ENCODE measurements around the gene ZFP64.

The ZFP64 gene

DNA sequence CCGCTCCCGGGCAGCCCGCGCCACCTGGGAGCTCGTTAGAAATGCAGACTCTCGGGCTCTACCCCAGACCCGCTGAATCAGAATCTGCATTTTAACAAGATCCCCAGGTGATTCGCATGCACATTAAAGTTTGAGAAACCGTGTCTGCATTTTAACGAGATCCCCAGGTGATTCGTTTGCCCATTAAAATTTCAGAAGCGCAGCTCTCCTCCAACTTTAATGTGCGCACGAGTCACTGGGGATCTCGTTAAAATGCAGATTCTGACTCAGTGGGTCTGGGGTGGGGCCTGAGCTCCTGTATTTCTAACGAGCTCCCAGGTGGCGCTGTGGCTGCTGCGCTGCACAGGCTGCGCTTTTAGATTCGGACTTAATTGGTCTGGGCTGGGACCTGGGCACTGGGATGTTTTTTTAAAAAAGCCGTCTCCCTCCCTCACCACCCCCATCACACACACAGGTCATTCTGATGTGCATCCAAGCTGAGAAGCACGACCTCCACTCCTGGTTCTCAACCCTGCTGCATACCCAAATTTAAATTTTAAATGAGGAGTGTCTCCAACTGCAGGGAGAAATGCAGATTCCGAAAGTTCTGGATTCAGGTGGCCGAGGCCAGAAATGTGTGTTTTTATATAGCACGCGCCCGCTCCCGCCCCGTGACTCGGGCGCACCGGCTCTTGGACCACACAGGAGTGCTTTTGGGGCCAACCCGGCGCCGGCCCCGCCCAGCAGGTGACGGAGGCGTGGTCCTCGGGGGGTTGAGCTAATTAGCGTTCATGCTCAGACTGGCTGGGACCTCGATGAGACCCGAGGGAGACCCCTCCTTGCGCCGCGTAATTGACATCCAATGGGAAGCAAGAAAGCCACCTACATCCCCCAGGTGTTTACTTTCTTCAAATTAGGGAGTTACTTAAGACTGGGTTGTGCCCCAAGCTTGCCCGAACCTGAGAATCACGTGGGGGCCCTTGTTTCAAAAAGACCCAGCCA, 85.8 kb downstream of the ZFP64 start (continued):
- TF ChIP-seq, protein P1, sequence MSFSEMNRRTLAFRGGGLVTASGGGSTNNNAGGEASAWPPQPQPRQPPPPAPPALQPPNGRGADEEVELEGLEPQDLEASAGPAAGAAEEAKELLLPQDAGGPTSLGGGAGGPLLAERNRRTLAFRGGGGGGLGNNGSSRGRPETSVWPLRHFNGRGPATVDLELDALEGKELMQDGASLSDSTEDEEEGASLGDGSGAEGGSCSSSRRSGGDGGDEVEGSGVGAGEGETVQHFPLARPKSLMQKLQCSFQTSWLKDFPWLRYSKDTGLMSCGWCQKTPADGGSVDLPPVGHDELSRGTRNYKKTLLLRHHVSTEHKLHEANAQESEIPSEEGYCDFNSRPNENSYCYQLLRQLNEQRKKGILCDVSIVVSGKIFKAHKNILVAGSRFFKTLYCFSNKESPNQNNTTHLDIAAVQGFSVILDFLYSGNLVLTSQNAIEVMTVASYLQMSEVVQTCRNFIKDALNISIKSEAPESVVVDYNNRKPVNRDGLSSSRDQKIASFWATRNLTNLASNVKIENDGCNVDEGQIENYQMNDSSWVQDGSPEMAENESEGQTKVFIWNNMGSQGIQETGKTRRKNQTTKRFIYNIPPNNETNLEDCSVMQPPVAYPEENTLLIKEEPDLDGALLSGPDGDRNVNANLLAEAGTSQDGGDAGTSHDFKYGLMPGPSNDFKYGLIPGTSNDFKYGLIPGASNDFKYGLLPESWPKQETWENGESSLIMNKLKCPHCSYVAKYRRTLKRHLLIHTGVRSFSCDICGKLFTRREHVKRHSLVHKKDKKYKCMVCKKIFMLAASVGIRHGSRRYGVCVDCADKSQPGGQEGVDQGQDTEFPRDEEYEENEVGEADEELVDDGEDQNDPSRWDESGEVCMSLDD (tag by site-specific recombination; IDR thresholded peaks at IDR 0.05) = peak; percentile 27; the same call in 1 of the 2 replicates
- TF ChIP-seq ZXDB (tag by site-specific recombination; IDR thresholded peaks at IDR 0.05) = no peak; the same call in 1 of the 2 replicates
- TF ChIP-seq KLF9 (tag by site-specific recombination; IDR thresholded peaks at IDR 0.05; ENCODE audit: low read depth) = peak; percentile 74
- TF ChIP-seq, protein P2, sequence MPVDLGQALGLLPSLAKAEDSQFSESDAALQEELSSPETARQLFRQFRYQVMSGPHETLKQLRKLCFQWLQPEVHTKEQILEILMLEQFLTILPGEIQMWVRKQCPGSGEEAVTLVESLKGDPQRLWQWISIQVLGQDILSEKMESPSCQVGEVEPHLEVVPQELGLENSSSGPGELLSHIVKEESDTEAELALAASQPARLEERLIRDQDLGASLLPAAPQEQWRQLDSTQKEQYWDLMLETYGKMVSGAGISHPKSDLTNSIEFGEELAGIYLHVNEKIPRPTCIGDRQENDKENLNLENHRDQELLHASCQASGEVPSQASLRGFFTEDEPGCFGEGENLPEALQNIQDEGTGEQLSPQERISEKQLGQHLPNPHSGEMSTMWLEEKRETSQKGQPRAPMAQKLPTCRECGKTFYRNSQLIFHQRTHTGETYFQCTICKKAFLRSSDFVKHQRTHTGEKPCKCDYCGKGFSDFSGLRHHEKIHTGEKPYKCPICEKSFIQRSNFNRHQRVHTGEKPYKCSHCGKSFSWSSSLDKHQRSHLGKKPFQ (tag by site-specific recombination; IDR thresholded peaks at IDR 0.05) = 0 out of 2 replicates have a peak, but pooled peaks have one; percentile 5
- TF ChIP-seq, protein P3, sequence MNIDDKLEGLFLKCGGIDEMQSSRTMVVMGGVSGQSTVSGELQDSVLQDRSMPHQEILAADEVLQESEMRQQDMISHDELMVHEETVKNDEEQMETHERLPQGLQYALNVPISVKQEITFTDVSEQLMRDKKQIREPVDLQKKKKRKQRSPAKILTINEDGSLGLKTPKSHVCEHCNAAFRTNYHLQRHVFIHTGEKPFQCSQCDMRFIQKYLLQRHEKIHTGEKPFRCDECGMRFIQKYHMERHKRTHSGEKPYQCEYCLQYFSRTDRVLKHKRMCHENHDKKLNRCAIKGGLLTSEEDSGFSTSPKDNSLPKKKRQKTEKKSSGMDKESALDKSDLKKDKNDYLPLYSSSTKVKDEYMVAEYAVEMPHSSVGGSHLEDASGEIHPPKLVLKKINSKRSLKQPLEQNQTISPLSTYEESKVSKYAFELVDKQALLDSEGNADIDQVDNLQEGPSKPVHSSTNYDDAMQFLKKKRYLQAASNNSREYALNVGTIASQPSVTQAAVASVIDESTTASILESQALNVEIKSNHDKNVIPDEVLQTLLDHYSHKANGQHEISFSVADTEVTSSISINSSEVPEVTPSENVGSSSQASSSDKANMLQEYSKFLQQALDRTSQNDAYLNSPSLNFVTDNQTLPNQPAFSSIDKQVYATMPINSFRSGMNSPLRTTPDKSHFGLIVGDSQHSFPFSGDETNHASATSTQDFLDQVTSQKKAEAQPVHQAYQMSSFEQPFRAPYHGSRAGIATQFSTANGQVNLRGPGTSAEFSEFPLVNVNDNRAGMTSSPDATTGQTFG (tag by site-specific recombination; IDR thresholded peaks at IDR 0.05; ENCODE audit: borderline replicate concordance) = no peak
- TF ChIP-seq, protein P4, sequence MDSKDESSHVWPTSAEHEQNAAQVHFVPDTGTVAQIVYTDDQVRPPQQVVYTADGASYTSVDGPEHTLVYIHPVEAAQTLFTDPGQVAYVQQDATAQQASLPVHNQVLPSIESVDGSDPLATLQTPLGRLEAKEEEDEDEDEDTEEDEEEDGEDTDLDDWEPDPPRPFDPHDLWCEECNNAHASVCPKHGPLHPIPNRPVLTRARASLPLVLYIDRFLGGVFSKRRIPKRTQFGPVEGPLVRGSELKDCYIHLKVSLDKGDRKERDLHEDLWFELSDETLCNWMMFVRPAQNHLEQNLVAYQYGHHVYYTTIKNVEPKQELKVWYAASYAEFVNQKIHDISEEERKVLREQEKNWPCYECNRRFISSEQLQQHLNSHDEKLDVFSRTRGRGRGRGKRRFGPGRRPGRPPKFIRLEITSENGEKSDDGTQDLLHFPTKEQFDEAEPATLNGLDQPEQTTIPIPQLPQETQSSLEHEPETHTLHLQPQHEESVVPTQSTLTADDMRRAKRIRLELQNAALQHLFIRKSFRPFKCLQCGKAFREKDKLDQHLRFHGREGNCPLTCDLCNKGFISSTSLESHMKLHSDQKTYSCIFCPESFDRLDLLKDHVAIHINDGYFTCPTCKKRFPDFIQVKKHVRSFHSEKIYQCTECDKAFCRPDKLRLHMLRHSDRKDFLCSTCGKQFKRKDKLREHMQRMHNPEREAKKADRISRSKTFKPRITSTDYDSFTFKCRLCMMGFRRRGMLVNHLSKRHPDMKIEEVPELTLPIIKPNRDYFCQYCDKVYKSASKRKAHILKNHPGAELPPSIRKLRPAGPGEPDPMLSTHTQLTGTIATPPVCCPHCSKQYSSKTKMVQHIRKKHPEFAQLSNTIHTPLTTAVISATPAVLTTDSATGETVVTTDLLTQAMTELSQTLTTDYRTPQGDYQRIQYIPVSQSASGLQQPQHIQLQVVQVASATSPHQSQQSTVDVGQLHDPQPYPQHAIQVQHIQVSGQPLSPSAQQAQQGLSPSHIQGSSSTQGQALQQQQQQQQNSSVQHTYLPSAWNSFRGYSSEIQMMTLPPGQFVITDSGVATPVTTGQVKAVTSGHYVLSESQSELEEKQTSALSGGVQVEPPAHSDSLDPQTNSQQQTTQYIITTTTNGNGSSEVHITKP (tag by site-specific recombination; IDR thresholded peaks at IDR 0.05) = no peak
- TF ChIP-seq, protein P5, sequence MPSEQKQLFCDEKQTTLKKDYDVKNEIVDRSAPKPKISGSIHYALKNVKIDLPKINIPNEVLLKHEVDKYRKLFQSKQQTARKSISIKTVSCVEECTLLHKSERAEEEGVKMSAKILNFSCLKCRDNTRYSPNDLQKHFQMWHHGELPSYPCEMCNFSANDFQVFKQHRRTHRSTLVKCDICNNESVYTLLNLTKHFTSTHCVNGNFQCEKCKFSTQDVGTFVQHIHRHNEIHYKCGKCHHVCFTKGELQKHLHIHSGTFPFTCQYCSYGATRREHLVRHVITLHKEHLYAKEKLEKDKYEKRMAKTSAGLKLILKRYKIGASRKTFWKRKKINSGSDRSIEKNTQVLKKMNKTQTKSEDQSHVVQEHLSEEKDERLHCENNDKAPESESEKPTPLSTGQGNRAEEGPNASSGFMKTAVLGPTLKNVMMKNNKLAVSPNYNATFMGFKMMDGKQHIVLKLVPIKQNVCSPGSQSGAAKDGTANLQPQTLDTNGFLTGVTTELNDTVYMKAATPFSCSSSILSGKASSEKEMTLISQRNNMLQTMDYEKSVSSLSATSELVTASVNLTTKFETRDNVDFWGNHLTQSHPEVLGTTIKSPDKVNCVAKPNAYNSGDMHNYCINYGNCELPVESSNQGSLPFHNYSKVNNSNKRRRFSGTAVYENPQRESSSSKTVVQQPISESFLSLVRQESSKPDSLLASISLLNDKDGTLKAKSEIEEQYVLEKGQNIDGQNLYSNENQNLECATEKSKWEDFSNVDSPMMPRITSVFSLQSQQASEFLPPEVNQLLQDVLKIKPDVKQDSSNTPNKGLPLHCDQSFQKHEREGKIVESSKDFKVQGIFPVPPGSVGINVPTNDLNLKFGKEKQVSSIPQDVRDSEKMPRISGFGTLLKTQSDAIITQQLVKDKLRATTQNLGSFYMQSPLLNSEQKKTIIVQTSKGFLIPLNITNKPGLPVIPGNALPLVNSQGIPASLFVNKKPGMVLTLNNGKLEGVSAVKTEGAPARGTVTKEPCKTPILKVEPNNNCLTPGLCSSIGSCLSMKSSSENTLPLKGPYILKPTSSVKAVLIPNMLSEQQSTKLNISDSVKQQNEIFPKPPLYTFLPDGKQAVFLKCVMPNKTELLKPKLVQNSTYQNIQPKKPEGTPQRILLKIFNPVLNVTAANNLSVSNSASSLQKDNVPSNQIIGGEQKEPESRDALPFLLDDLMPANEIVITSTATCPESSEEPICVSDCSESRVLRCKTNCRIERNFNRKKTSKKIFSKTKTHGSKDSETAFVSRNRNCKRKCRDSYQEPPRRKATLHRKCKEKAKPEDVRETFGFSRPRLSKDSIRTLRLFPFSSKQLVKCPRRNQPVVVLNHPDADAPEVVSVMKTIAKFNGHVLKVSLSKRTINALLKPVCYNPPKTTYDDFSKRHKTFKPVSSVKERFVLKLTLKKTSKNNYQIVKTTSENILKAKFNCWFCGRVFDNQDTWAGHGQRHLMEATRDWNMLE (tag by site-specific recombination; conservative IDR thresholded peaks at IDR 0.05; ENCODE audit: low read depth) = no peak
- TF ChIP-seq ZNF776 (tag by site-specific recombination; IDR thresholded peaks at IDR 0.05; ENCODE audit: borderline replicate concordance) = no peak
- TF ChIP-seq ZNF423 (tag by site-specific recombination; IDR thresholded peaks at IDR 0.05) = peak; percentile 70; the same call in 1 of the 2 replicates
- TF ChIP-seq FEZF1 (tag by site-specific recombination; IDR thresholded peaks at IDR 0.05) = peak; percentile 54; the same call in 1 of the 2 replicates
- TF ChIP-seq, protein P6, sequence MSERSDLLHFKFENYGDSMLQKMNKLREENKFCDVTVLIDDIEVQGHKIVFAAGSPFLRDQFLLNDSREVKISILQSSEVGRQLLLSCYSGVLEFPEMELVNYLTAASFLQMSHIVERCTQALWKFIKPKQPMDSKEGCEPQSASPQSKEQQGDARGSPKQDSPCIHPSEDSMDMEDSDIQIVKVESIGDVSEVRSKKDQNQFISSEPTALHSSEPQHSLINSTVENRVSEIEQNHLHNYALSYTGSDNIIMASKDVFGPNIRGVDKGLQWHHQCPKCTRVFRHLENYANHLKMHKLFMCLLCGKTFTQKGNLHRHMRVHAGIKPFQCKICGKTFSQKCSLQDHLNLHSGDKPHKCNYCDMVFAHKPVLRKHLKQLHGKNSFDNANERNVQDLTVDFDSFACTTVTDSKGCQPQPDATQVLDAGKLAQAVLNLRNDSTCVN (tag by site-specific recombination; optimal IDR thresholded peaks at IDR 0.05) = no peak
- TF ChIP-seq ZNF266 (tag by site-specific recombination; IDR thresholded peaks at IDR 0.05; ENCODE audit: low read depth) = no peak
- TF ChIP-seq, protein P7, sequence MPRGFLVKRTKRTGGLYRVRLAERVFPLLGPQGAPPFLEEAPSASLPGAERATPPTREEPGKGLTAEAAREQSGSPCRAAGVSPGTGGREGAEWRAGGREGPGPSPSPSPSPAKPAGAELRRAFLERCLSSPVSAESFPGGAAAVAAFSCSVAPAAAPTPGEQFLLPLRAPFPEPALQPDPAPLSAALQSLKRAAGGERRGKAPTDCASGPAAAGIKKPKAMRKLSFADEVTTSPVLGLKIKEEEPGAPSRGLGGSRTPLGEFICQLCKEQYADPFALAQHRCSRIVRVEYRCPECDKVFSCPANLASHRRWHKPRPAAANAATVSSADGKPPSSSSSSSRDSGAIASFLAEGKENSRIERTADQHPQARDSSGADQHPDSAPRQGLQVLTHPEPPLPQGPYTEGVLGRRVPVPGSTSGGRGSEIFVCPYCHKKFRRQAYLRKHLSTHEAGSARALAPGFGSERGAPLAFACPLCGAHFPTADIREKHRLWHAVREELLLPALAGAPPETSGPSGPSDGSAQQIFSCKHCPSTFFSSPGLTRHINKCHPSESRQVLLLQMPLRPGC (tag by site-specific recombination; IDR thresholded peaks at IDR 0.05) = no peak
- no peak for TF ChIP-seq BCL11B (tag by site-specific recombination; IDR thresholded peaks at IDR 0.05; ENCODE audit: low read depth)
- no peak for TF ChIP-seq ZNF239 (tag by site-specific recombination; IDR thresholded peaks at IDR 0.05)
- TF ChIP-seq ZNF23 (tag by site-specific recombination; IDR thresholded peaks at IDR 0.05; ENCODE audit: borderline replicate concordance) = no peak
- TF ChIP-seq ZNF416 (tag by site-specific recombination; IDR thresholded peaks at IDR 0.05) = no peak
- 0 out of 2 replicates have a peak, but pooled peaks have one; percentile 7 for TF ChIP-seq ZNF791 (tag by site-specific recombination; IDR thresholded peaks at IDR 0.05)

Measured in HEK293 (cell line).